GM06990 (cell line): ENCODE data around the gene PJVK.

Source experiments
- DNase-seq: peaks from one replicate; pipeline ENCODE4 v3.0.0-alpha.2; 2011; ENCODE audit not compliant: insufficient read length; ENCODE audit errors: extremely low read depth
- H3K27me3 ChIP-seq: replicated peaks from 2 replicates; pipeline ENCODE4 v1.6.0; 2011; ENCODE audit warnings: low read length; ENCODE audit not compliant: control insufficient read depth, insufficient read depth
- H3K36me3 ChIP-seq: 2 replicates; pipeline ENCODE4 v1.5.1; 2011; ENCODE audit warnings: low read length; ENCODE audit not compliant: control insufficient read depth, insufficient read depth
- H3K4me3 ChIP-seq: replicated peaks from 2 replicates; pipeline ENCODE4 v1.5.1; 2011; ENCODE audit warnings: low read depth, mild to moderate bottlenecking, control low read depth, low read length
- TF ChIP-seq, protein P1 (sequence below): IDR thresholded peaks from 2 replicates; pipeline ENCODE4 v1.5.1; 2011; ENCODE audit warnings: low read length, control low read depth, mild to moderate bottlenecking, inconsistent platforms; ENCODE audit not compliant: insufficient read depth, poor library complexity, severe bottlenecking

The PJVK gene

DNA sequence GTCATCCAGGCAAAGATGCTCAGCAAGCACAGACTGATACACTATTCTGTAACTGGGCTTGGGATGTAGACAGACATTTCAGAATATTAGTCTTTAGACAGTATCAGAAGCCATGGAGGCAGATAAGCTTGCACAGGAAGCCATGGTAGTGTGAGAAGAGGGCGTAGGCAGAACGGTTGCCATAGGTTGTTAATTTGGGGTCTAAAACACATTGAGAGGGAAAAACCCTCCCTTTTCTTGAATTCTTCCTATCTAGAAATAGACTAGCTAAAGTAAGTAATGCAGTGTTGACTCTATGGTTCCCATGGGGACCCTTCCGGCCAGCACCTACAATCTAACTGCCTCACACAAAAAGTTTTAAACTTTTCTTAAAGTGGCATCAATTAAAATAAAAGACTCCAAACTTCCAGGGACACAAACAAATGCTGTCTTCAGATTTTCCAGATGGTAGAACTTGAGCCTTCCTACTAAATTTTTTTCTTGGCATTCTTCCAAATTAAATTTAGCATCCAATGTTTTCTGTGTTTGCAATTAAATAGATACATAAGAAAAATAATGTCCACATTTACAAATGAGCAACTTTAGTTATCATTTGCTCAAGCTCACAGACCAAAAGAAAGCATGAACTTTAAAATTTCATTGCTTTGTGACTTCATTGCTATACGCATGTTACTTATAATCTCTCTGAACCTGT is 2.1 kb upstream of the PJVK start:
- Histone ChIP-seq H3K27me3 (no peaks in the 10 kb centered on the region), H3K36me3 (no peaks in the 10 kb centered on the region; the same call in 1 of the 2 replicates), H3K4me3 (peak overlapping the region; percentile 91)
- TF ChIP-seq, protein P1, sequence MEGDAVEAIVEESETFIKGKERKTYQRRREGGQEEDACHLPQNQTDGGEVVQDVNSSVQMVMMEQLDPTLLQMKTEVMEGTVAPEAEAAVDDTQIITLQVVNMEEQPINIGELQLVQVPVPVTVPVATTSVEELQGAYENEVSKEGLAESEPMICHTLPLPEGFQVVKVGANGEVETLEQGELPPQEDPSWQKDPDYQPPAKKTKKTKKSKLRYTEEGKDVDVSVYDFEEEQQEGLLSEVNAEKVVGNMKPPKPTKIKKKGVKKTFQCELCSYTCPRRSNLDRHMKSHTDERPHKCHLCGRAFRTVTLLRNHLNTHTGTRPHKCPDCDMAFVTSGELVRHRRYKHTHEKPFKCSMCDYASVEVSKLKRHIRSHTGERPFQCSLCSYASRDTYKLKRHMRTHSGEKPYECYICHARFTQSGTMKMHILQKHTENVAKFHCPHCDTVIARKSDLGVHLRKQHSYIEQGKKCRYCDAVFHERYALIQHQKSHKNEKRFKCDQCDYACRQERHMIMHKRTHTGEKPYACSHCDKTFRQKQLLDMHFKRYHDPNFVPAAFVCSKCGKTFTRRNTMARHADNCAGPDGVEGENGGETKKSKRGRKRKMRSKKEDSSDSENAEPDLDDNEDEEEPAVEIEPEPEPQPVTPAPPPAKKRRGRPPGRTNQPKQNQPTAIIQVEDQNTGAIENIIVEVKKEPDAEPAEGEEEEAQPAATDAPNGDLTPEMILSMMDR, result no peak
- peak; percentile 12 for DNase-seq

DNA sequence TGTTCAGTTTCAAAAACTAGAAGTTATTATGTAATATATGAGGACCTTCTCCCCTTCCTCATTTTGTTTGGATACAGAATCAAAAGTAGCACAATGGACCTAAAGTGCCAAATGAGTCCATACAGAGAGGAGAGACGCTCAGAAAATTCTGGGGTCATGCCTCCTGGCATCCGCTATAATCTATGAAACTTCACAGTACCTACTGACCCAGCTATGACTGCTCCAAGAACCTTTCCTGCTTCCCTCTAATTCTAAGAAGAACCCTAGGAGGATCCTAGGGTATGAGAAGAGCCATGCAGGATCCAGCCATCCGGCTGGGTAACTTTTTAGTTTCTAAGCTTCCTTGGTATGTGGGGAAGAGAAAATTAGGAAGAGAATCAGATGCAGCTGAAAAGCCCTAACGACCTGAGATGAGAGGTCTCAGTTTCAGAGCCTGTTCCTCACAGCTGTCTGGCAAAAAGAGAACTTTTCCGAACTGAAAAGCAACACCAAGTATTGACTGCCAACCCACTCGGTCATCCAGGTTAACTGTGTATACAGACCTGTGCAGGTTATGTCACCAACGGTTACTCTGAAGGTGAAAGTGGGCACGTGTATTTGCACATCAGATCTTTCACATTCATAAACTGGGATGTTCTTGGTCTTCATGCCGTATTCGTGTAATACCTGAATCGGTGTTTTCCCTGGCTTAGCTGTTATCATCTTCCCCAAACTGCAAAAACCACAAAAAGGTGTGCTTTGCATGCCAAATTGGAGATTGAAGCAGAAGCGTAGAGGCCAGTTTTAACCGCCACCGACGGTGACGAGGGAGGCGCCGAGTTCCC is 1.3 kb upstream of the PJVK start:
- no peak for DNase-seq
- no peaks in the 10 kb centered on the region for H3K27me3 ChIP-seq
- H3K4me3 ChIP-seq, result peak overlapping the region; percentile 91
- TF ChIP-seq, protein P1, result no peak
- no peaks in the 10 kb centered on the region; the same call in 1 of the 2 replicates for H3K36me3 ChIP-seq

DNA sequence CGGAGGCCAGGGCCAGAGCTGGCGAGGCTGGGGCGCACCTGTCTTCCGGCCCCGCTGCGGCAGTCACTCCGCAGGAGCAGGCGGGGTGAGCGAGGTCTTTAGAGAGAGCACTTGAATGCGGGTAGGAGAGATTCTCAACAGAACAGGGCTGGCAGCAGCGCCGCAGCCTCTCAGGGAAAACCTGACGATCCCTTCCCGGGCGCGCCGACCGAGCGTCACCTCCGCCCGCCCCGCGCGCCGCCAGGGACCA is 729 bp upstream of the PJVK start:
- no peaks in the 10 kb centered on the region for H3K27me3 ChIP-seq
- TF ChIP-seq, protein P1, result no peak
- peak; percentile 87 for DNase-seq

DNA sequence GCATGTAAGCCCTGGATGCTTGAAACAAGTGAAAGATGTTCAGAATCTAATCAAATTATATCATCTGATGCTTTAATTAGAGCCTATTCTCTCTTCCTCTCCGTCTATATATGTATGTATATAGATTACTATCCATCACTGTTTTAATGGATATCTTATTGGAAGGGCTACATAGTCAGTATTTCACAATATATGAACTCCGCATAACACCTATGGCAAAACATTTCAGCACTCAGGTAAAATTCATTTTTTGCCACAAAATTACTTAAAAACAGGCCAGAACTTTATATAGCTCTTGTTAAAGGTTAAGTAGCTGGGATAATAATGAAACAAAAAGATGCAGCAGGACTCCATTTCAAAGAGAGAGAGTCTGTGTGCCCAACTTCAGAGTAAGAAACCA is 1.2 kb downstream of the PJVK start:
- Histone ChIP-seq H3K36me3 (no peaks in the 10 kb centered on the region), H3K27me3 (no peaks in the 10 kb centered on the region), H3K4me3 (no peak overlapping the region)
- no peak for DNase-seq
- TF ChIP-seq, protein P1, result no peak

More for the DNA sequence above, 729 bp upstream of the PJVK start:
- no peaks in the 10 kb centered on the region; the same call in 1 of the 2 replicates for H3K36me3 ChIP-seq
- peak overlapping the region; percentile 91 for H3K4me3 ChIP-seq

DNA sequence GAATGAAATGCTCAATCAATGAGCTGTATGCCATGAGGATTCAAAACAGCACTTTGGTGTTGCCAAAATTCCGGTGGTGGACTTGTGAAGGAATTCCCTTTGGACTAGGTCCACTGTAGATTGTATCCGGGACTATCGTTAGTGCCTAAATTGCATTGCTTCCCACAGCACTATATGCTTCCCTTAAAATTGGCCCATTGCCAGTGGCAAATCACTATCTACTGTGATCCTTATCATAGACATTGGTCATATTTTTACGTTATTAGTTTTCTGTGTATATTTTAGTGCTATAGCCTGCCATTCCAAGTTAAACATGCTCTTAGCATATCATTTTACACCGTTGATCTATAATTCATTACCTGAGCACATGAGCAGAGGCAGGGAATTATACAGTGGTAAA is 1.7 kb downstream of the PJVK start:
- no peak for DNase-seq
- H3K4me3 ChIP-seq, result no peak overlapping the region
- TF ChIP-seq, protein P1, result no peak
- no peaks in the 10 kb centered on the region for H3K36me3 ChIP-seq
- no peaks in the 10 kb centered on the region for H3K27me3 ChIP-seq
